Measurements from ENCODE around the gene AP1B1.

The AP1B1 gene

DNA sequence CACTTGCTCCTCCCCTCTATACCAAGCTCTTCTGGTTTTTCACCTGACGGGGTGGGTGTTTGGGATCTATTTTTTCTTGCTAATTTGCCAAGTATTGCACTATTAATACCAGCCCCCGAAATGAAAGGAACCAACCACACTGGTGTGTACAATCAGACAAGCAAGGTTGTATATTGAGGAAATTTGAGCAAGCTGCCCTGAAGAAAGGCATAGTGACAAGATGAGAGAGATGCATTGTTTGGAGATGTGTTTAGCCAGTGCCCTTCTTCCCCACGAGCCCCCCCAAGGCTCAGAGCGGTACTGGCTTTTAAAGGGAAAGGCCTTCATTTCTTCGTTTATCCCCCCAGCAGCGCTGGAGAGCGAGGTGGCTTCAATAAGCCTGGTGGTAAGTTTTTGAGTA, 97.2 kb downstream of the AP1B1 start:
- DNase-seq: no peak

DNA sequence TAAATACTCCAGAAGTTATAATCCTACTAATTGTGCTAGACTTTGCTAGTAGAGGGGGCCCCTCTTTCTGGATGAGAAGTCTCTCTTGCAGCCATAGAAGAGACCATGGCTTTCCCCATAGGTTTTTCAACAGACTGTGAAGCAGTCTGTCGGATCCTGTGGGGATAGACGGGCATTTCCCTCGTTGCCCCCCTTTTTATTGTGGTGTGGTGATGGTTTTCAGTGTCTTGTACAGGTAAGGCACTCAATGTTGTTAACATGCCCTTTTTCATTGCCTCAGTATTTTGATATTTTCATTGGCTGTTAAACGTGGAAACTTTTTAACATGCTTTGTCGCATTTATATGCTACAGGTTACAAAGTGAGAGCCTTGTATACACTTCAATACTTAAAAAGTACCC, 98.3 kb downstream of the AP1B1 start:
- DNase-seq: no peak

DNA sequence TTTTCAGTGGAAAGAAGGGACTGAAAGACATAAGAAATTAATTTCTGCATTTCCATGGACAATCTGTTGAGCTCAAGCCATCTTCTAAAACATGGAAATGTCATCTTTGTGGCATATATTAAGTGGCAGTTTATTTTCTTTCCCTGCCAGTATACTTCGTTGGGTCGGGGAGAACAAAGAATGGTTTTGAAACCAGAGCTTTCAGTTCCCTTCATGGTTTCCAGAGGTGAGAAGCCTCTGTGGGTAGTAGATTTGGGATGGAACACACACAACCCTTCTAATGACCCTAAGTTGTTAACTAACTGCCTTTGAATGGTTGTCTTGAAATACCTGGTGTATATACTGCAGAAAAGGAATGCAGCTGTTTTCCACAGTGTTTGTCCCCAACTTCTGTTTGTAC, 99.5 kb downstream of the AP1B1 start:
- no peak for DNase-seq

DNA sequence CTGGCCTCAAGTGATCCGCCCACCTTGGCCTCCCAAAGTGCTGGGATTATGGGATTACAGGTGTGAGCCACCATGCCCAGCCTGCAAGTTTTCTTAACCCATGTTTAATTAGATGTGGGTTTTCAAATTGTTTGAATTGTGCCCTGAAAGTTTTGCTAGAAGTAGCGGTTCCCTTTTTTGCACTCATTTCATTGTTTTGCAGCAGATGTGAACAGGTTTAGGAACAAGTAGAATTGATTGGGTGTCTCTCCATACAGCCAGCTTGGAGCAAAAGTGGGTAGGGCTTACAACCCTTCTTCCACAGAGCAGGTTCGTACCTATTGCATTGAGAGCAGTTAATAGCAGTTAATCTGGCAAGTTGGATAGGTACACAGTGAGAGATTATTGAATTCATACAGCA, 104.2 kb downstream of the AP1B1 start:
- DNase-seq: no peak

DNA sequence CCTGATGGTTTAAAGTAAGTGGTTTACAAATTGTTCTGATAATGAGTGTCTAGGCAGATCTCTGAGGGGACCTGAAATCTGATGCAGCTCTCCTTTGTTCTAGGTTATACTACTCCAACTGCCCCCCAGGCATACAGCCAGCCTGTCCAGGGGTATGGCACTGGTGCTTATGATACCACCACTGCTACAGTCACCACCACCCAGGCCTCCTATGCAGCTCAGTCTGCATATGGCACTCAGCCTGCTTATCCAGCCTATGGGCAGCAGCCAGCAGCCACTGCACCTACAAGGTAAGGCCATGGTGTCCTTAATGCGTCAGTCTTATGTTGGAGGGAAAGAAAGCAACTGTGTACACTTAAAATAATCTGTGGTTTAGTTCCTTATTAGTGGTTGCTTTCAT, 110.4 kb downstream of the AP1B1 start:
- no peak for DNase-seq
